GM21825 (cell line): Measurements from ENCODE around the gene ROBO2.

Source experiments
- ATAC-seq: cut with Tn5 transposase; IDR thresholded peaks from one replicate; pipeline ENCODE4 v1.9.1; 2021; ENCODE audit warnings: mild to moderate bottlenecking, moderate library complexity; ENCODE audit not compliant: unreplicated experiment

ROBO2 gene

GRCh38 chr3:77541203-77541922, 501.5 kb downstream of the ROBO2 start:
- no peak for ATAC-seq

GRCh38 chr3:77546246-77546645, 506.3 kb downstream of the ROBO2 start:
- ATAC-seq = no peak

- no peak for ATAC-seq
These were observed 509.1 kb downstream of the ROBO2 start for GRCh38 chr3:77549034-77549433.

- ATAC-seq = no peak
These were observed 513.3 kb downstream of the ROBO2 start for GRCh38 chr3:77553240-77553639.

- ATAC-seq = no peak
These were observed 522.2 kb downstream of the ROBO2 start for GRCh38 chr3:77562089-77562488.

GRCh38 chr3:77563012-77563411, 523.1 kb downstream of the ROBO2 start:
- no peak for ATAC-seq

GRCh38 chr3:77566055-77566454, 526.2 kb downstream of the ROBO2 start:
- ATAC-seq = no peak

- no peak for ATAC-seq
These were observed 532.2 kb downstream of the ROBO2 start for GRCh38 chr3:77571971-77572715.

- ATAC-seq = no peak
These were observed 537.4 kb downstream of the ROBO2 start for GRCh38 chr3:77577264-77577663.

GRCh38 chr3:77586216-77586615, 546.3 kb downstream of the ROBO2 start:
- no peak for ATAC-seq

GRCh38 chr3:77588863-77589262, 549.0 kb downstream of the ROBO2 start:
- no peak for ATAC-seq

GRCh38 chr3:77590191-77590590, 550.3 kb downstream of the ROBO2 start:
- no peak for ATAC-seq

- no peak for ATAC-seq
These were observed 555.5 kb downstream of the ROBO2 start for GRCh38 chr3:77595371-77595870.

- ATAC-seq = no peak
These were observed 560.0 kb downstream of the ROBO2 start for GRCh38 chr3:77599948-77600347.

- no peak for ATAC-seq
These were observed 562.0 kb downstream of the ROBO2 start for GRCh38 chr3:77601823-77602415.

- no peak for ATAC-seq
These were observed 562.8 kb downstream of the ROBO2 start for GRCh38 chr3:77602722-77603121.

- ATAC-seq = no peak
These were observed 565.4 kb downstream of the ROBO2 start for GRCh38 chr3:77605308-77605707.

- no peak for ATAC-seq
These were observed 566.0 kb downstream of the ROBO2 start for GRCh38 chr3:77605865-77606264.

GRCh38 chr3:77606372-77606771, 566.5 kb downstream of the ROBO2 start:
- ATAC-seq = no peak

- no peak for ATAC-seq
These were observed 578.8 kb downstream of the ROBO2 start for GRCh38 chr3:77618686-77619085.

GRCh38 chr3:77620009-77620408, 580.1 kb downstream of the ROBO2 start:
- ATAC-seq = no peak

GRCh38 chr3:77623500-77623899, 583.6 kb downstream of the ROBO2 start:
- no peak for ATAC-seq
